Measurements from ENCODE around the gene MDM1. TPM values are rescaled to one million over a fixed set of nuclear protein-coding genes. Genes with fewer than 3 reads are reported as not detected.

Gene MDM1
- total and polyA plus RNA-seq, 8 donors = 9.3 to 47.5 (median 41.5) TPM

GRCh38 chr12:68326716-68327115, 5.4 kb downstream of the MDM1 start:
- TF ChIP-seq, protein P1, sequence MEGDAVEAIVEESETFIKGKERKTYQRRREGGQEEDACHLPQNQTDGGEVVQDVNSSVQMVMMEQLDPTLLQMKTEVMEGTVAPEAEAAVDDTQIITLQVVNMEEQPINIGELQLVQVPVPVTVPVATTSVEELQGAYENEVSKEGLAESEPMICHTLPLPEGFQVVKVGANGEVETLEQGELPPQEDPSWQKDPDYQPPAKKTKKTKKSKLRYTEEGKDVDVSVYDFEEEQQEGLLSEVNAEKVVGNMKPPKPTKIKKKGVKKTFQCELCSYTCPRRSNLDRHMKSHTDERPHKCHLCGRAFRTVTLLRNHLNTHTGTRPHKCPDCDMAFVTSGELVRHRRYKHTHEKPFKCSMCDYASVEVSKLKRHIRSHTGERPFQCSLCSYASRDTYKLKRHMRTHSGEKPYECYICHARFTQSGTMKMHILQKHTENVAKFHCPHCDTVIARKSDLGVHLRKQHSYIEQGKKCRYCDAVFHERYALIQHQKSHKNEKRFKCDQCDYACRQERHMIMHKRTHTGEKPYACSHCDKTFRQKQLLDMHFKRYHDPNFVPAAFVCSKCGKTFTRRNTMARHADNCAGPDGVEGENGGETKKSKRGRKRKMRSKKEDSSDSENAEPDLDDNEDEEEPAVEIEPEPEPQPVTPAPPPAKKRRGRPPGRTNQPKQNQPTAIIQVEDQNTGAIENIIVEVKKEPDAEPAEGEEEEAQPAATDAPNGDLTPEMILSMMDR (IDR thresholded peaks at IDR 0.05) = no peak
- H3K4me1 ChIP-seq = peaks cover 8 to 11% of the 10 kb centered on the region in 2 donors
- ATAC-seq (no peak), DNase-seq (no peak)
- H3K27me3 ChIP-seq = no peaks in the 10 kb centered on the region
- no peak overlapping the region for H3K4me3 ChIP-seq
- H3K36me3 ChIP-seq = peaks cover 0 to 28% of the 10 kb centered on the region in 2 donors
- H3K9me3 ChIP-seq = no peaks in the 10 kb centered on the region
- no peak overlapping the region for H3K27ac ChIP-seq
- intact Hi-C loops (cut with DNase I) = no loop called here

DNA sequence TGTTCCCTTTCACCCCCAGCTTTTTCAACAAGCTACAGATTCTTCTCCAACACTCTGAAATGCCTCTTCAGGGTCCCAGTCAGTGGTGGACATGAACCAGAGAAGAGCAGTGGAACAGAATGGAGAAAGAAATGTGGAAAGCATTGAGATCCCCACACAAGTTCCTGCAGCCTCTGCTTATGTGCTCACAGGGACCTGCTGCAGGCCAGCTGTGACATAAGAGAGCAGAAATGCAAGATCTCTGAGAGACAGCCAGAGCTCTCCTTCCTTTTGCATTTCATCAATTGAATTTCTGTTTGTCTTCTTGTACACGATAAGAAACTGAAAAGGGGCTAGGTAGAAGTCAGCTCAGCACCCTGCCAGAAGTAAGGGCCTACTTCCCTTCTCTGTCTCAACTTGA, 6.2 kb downstream of the MDM1 start:
- intact Hi-C loops (cut with DNase I) = no loop called here
- Histone ChIP-seq H3K4me1 (peaks cover 1 to 3% of the 10 kb centered on the region in 2 donors), H3K9me3 (no peaks in the 10 kb centered on the region), H3K4me3 (no peak overlapping the region), H3K27ac (no peak overlapping the region), H3K36me3 (peaks cover 0 to 28% of the 10 kb centered on the region in 2 donors), H3K27me3 (no peaks in the 10 kb centered on the region)
- ATAC-seq (no peak), DNase-seq (no peak)
- TF ChIP-seq, protein P1 (IDR thresholded peaks at IDR 0.05) = no peak

DNA sequence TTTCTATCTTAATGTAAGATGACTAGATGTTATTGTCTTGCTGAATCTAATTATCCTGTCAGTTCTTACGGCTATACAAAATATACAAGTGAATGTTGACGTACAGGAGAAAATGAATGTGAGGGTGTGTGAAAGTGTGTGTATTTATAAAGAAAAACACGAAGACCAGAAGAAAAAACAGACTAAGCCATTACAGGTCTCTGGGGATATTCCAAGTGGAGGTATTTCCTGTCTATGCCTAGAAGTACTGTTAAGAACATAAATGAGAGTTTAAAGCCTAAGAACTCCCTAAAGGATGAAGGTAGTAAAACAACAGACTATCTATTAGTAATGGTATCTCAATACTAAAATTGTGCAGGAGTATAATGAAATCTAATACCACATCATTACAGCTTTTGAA, 7.6 kb downstream of the MDM1 start:
- H3K4me1 ChIP-seq = no peaks in the 10 kb centered on the region
- H3K27me3 ChIP-seq = no peaks in the 10 kb centered on the region
- intact Hi-C loops (cut with DNase I) = no loop called here
- no peaks in the 10 kb centered on the region for H3K9me3 ChIP-seq
- DNase-seq (no peak), ATAC-seq (no peak)
- H3K36me3 ChIP-seq = peaks cover 0 to 37% of the 10 kb centered on the region in 2 donors
- no peak overlapping the region for H3K27ac ChIP-seq
- TF ChIP-seq, protein P1 (IDR thresholded peaks at IDR 0.05) = no peak
- no peak overlapping the region for H3K4me3 ChIP-seq

- no peak for DNase-seq
- H3K4me1 ChIP-seq = no peaks in the 10 kb centered on the region
- intact Hi-C loops (cut with DNase I) = no loop called here
- no peaks in the 10 kb centered on the region for H3K27me3 ChIP-seq
- TF ChIP-seq, protein P1 (IDR thresholded peaks at IDR 0.05) = no peak
- H3K4me3 ChIP-seq = no peak overlapping the region
- H3K9me3 ChIP-seq = no peaks in the 10 kb centered on the region
- ATAC-seq = no peak
- peaks cover 0 to 33% of the 10 kb centered on the region in 2 donors for H3K36me3 ChIP-seq
- H3K27ac ChIP-seq = no peak overlapping the region
These were observed 11.0 kb downstream of the MDM1 start for GRCh38 chr12:68321140-68321539.

- intact Hi-C loops (cut with DNase I) = loop anchor here in 1 of 2 donors (5.0 to 10.0 kb wide), 3 partner anchors 83 to 285 kb away; no protein-coding TSS in a partner anchor
- ATAC-seq = peak; percentile 18
These were observed 12.1 kb downstream of the MDM1 start for GRCh38 chr12:68319988-68320623.

More at GRCh38 chr12:68319988-68320623, 12.1 kb downstream of the MDM1 start:
- no peaks in the 10 kb centered on the region for H3K27me3 ChIP-seq
- no peak for DNase-seq
- TF ChIP-seq, protein P1 (IDR thresholded peaks at IDR 0.05) = no peak
- no peaks in the 10 kb centered on the region for H3K4me1 ChIP-seq
- H3K36me3 ChIP-seq = peaks cover 0 to 30% of the 10 kb centered on the region in 2 donors
- no peaks in the 10 kb centered on the region for H3K9me3 ChIP-seq
- no peak overlapping the region for H3K4me3 ChIP-seq
- no peak overlapping the region for H3K27ac ChIP-seq
